ENCODE measurements around the gene PELO. TPM values are rescaled to one million over a fixed set of nuclear protein-coding genes. Genes with fewer than 3 reads are reported as not detected.
"Not testable (repeated sequence)": the region's sequence is repeated elsewhere in the genome, so short reads cannot be mapped to it uniquely, and the experiment has no call there.

The PELO gene
- total and polyA plus RNA-seq, 3 donors from 2014 or later, result 9.0 to 10.6 (median 9.4) TPM

GRCh38 chr5:52814352-52815148 is 26.8 kb downstream of the PELO start:
- no peak overlapping the region for H3K4me3 ChIP-seq
- TF ChIP-seq, protein P1, sequence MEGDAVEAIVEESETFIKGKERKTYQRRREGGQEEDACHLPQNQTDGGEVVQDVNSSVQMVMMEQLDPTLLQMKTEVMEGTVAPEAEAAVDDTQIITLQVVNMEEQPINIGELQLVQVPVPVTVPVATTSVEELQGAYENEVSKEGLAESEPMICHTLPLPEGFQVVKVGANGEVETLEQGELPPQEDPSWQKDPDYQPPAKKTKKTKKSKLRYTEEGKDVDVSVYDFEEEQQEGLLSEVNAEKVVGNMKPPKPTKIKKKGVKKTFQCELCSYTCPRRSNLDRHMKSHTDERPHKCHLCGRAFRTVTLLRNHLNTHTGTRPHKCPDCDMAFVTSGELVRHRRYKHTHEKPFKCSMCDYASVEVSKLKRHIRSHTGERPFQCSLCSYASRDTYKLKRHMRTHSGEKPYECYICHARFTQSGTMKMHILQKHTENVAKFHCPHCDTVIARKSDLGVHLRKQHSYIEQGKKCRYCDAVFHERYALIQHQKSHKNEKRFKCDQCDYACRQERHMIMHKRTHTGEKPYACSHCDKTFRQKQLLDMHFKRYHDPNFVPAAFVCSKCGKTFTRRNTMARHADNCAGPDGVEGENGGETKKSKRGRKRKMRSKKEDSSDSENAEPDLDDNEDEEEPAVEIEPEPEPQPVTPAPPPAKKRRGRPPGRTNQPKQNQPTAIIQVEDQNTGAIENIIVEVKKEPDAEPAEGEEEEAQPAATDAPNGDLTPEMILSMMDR (IDR thresholded peaks at IDR 0.05), result no peak
- no peak for TF ChIP-seq POLR2A (IDR thresholded peaks at IDR 0.05)
- WGBS, 2 donors, result 88% methylated on average over 3 to 4 of the region's 4 CpGs
- intact Hi-C loops (cut with DNase I; ENCODE audit: low total_unique reads), result no loop called here
- no peaks in the 10 kb centered on the region for H3K4me1 ChIP-seq
- no peaks in the 10 kb centered on the region for H3K36me3 ChIP-seq (ENCODE audit: low read depth, missing control alignments)
- no peaks in the 10 kb centered on the region for H3K9me3 ChIP-seq
- no peaks in the 10 kb centered on the region for H3K27me3 ChIP-seq
- no peak for DNase-seq
- H3K27ac ChIP-seq, result no peak overlapping the region

DNA sequence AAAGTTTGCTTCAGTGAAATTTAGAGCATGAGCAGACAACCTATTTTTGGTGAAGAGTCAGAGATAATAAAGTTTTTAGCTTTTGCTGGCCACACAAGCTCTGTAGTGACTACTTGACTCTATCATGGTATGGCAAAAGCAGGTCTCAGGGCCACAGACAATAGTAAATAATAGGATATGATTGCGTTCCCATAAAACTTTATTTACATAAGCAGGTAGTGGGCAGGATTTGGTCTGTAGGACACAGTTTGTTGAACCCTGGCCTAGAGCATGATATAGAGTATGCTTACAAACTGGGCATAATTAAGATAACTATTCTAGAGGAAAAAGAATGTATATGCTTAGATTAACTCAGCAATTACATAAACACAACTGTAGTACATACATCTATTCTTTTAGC is 30.1 kb downstream of the PELO start:
- H3K27me3 ChIP-seq, result no peaks in the 10 kb centered on the region
- H3K4me1 ChIP-seq, result peaks cover 2% of the 10 kb centered on the region
- intact Hi-C loops (cut with DNase I; ENCODE audit: low total_unique reads), result no loop called here
- no peak overlapping the region for H3K27ac ChIP-seq
- H3K36me3 ChIP-seq (ENCODE audit: low read depth, missing control alignments), result no peaks in the 10 kb centered on the region
- H3K9me3 ChIP-seq, result no peaks in the 10 kb centered on the region
- TF ChIP-seq POLR2A (IDR thresholded peaks at IDR 0.05), result no peak
- TF ChIP-seq, protein P1 (IDR thresholded peaks at IDR 0.05), result no peak
- WGBS, 2 donors, result 93 to 100% methylated on average over 1 of the region's 1 CpG
- DNase-seq, result no peak
- no peak overlapping the region for H3K4me3 ChIP-seq

- H3K4me3 ChIP-seq, result no peak overlapping the region
- WGBS, 2 donors, result 85 to 100% methylated on average over 1 of the region's 1 CpG
- H3K36me3 ChIP-seq (ENCODE audit: low read depth, missing control alignments), result no peaks in the 10 kb centered on the region
- no peaks in the 10 kb centered on the region for H3K9me3 ChIP-seq
- no peak overlapping the region for H3K27ac ChIP-seq
- DNase-seq, result no peak
- TF ChIP-seq POLR2A (IDR thresholded peaks at IDR 0.05), result no peak
- TF ChIP-seq, protein P1 (IDR thresholded peaks at IDR 0.05), result no peak
- peaks cover 6% of the 10 kb centered on the region for H3K4me1 ChIP-seq
- intact Hi-C loops (cut with DNase I; ENCODE audit: low total_unique reads), result no loop called here
- H3K27me3 ChIP-seq, result no peaks in the 10 kb centered on the region
Observed at GRCh38 chr5:52818360-52818759, 30.6 kb downstream of the PELO start.

DNA sequence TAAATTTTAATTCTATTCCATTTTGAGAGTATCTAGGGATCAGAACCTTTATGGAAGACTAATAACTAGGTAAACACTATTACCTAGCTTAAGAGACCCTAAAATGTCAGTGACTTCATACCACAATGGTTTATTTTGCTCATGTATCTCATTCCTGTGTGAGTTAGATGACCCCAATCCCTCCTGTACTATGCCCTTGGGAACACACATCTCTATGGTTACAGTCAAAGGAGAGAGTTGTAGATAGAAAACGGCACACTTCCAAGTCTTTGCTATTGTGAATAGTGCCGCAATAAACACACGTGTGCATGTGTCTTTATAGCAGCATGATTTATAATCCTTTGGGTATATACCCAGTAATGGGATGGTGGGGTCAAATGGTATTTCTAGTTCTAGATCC is 31.1 kb downstream of the PELO start:
- H3K27me3 ChIP-seq; intact Hi-C loops (cut with DNase I; ENCODE audit: low total_unique reads); H3K27ac ChIP-seq; H3K4me1 ChIP-seq; H3K36me3 ChIP-seq (ENCODE audit: low read depth, missing control alignments); H3K9me3 ChIP-seq; H3K4me3 ChIP-seq; DNase-seq: not testable (repeated sequence)
- WGBS, 2 donors, result 87 to 96% methylated on average over 3 of the region's 3 CpGs

DNA sequence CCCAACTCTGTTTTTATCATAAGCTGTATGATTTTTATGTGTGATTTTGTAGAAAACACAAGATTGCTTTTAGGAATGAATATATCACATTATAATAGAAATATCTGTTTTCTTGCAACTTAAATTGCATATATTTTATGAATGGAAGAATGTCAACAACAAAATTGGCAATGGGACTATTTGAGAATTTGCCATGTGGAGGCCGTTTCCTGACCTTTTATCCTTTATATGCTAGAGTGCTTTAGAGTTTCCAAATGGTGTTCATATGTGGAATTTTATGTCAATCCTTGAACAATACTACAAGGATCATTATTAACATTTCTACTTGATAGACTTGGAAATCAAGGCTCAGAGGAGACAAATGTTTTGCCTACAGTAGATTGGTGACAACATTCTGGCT is 34.2 kb downstream of the PELO start:
- Histone ChIP-seq H3K36me3 (ENCODE audit: low read depth, missing control alignments) (no peaks in the 10 kb centered on the region), H3K9me3 (no peaks in the 10 kb centered on the region), H3K4me1 (peaks cover 6% of the 10 kb centered on the region), H3K27me3 (no peaks in the 10 kb centered on the region), H3K27ac (no peak overlapping the region), H3K4me3 (no peak overlapping the region)
- TF ChIP-seq POLR2A (IDR thresholded peaks at IDR 0.05), result no peak
- TF ChIP-seq, protein P1 (IDR thresholded peaks at IDR 0.05), result no peak
- WGBS, 2 donors, result 68 to 78% methylated on average over 1 of the region's 1 CpG
- DNase-seq, result no peak
- intact Hi-C loops (cut with DNase I; ENCODE audit: low total_unique reads), result no loop called here

Data from testis (tissue), 3 donors.